Trophoblast cell (in vitro differentiated cells and primary cell): ENCODE data around the gene SELENOW.
A peak's percentile ranks its signal among the peaks of the same experiment; 100 is the strongest.

Source experiments
- DNase-seq, 2 donors: peaks; one replicate each; pipeline ENCODE4 v3.0.0-alpha.2; 2016
- H2AFZ ChIP-seq: 2 replicates; pipeline ENCODE4 v1.6.1; 2013; ENCODE audit warnings: low read length, moderate library complexity, mild to moderate bottlenecking; ENCODE audit not compliant: insufficient read depth, poor library complexity
- H2AK5ac ChIP-seq: 2 replicates; pipeline ENCODE4 v1.6.1; 2013; ENCODE audit warnings: mild to moderate bottlenecking, low read length
- H2BK120ac ChIP-seq: 2 replicates; pipeline ENCODE4 v1.6.1; 2013; ENCODE audit warnings: low read length, mild to moderate bottlenecking, moderate library complexity; ENCODE audit not compliant: insufficient read depth, poor library complexity
- H2BK12ac ChIP-seq: 2 replicates; pipeline ENCODE4 v1.6.1; 2013; ENCODE audit warnings: mild to moderate bottlenecking, low read length, moderate library complexity
- H2BK5ac ChIP-seq: 2 replicates; pipeline ENCODE4 v1.6.1; 2013; ENCODE audit warnings: low read length, low read depth, moderate library complexity, mild to moderate bottlenecking; ENCODE audit not compliant: poor library complexity
- H3K14ac ChIP-seq: 2 replicates; pipeline ENCODE4 v1.6.1; 2013; ENCODE audit warnings: mild to moderate bottlenecking, low read length
- H3K18ac ChIP-seq: 2 replicates; pipeline ENCODE4 v1.6.1; 2013; ENCODE audit warnings: mild to moderate bottlenecking, low read length
- H3K23ac ChIP-seq: 2 replicates; pipeline ENCODE4 v1.6.1; 2013; ENCODE audit warnings: low read length
- H3K27ac ChIP-seq: 2 replicates; pipeline ENCODE4 v1.5.1; 2013; ENCODE audit warnings: low read depth, mild to moderate bottlenecking, inconsistent platforms, low read length, moderate library complexity
- H3K27me3 ChIP-seq: 2 replicates; pipeline ENCODE4 v1.6.1; 2013; ENCODE audit warnings: inconsistent platforms, mild to moderate bottlenecking, low read length, moderate library complexity; ENCODE audit not compliant: insufficient read depth
- H3K36me3 ChIP-seq, 2 experiments: 1 replicate in 1 of 2; 2 replicates in 1 of 2; pipeline ENCODE4 v1.6.1; 2013; ENCODE audit warnings: low read length in 2 of 2, mild to moderate bottlenecking in 2 of 2, moderate library complexity in 1 of 2; ENCODE audit not compliant: insufficient read depth in 2 of 2, control insufficient read depth in 1 of 2
- H3K4ac ChIP-seq: 2 replicates; pipeline ENCODE4 v1.6.1; 2013; ENCODE audit warnings: low read depth, mild to moderate bottlenecking, low read length, moderate library complexity
- H3K4me1 ChIP-seq, 2 experiments: 1 replicate in 1 of 2; 2 replicates in 1 of 2; pipeline ENCODE4 v1.6.1; 2013; ENCODE audit warnings: low read length in 2 of 2, mild to moderate bottlenecking in 2 of 2, moderate library complexity in 1 of 2; ENCODE audit not compliant: insufficient read depth in 2 of 2, control insufficient read depth in 1 of 2
- H3K4me2 ChIP-seq: 2 replicates; pipeline ENCODE4 v1.6.1; 2013; ENCODE audit warnings: inconsistent platforms, mild to moderate bottlenecking, low read length, moderate library complexity
- H3K4me3 ChIP-seq: 2 replicates; pipeline ENCODE4 v1.5.1; 2013; ENCODE audit warnings: mild to moderate bottlenecking, low read depth, low read length, inconsistent platforms
- H3K79me1 ChIP-seq: one replicate; pipeline ENCODE4 v1.6.1; 2013; ENCODE audit warnings: low read length
- H3K79me2 ChIP-seq: 2 replicates; pipeline ENCODE4 v1.6.1; 2013; ENCODE audit warnings: low read length, mild to moderate bottlenecking; ENCODE audit not compliant: control insufficient read depth, insufficient read depth, poor library complexity
- H3K9ac ChIP-seq: 2 replicates; pipeline ENCODE4 v1.6.1; 2013; ENCODE audit warnings: mild to moderate bottlenecking, low read length
- H3K9me3 ChIP-seq: 2 replicates; pipeline ENCODE4 v1.6.1; 2013; ENCODE audit warnings: low read depth, mild to moderate bottlenecking, control low read depth, inconsistent platforms, low read length; ENCODE audit not compliant: insufficient read depth
- H4K12ac ChIP-seq: 2 replicates; pipeline ENCODE4 v1.6.1; 2013; ENCODE audit warnings: low read depth, mild to moderate bottlenecking, low read length, moderate library complexity
- H4K8ac ChIP-seq: 2 replicates; pipeline ENCODE4 v1.6.1; 2013; ENCODE audit warnings: low read depth, mild to moderate bottlenecking, low read length, moderate library complexity
- H4K91ac ChIP-seq: one replicate; pipeline ENCODE4 v1.6.1; 2013; ENCODE audit warnings: low read depth, mild to moderate bottlenecking, low read length, moderate library complexity
- WGBS: extraction: QIAGEN DNeasy Blood & Tissue Kit; methylation state at CpG from one replicate; pipeline ENCODE4 v1.1.7; 2013; ENCODE audit warnings: missing lambda C conversion rate; ENCODE audit not compliant: insufficient read length, insufficient coverage; ENCODE audit errors: extremely low coverage; 5-methylcytosine and 5-hydroxymethylcytosine counted together

The SELENOW gene

GRCh38 chr19:47755762-47756626 is 22.5 kb upstream of the SELENOW start:
- H3K9me3 ChIP-seq, result peaks cover 4% of the 10 kb centered on the region
- no peak overlapping the region for H3K4me2 ChIP-seq
- no peak overlapping the region for H4K12ac ChIP-seq
- no peak overlapping the region for H4K91ac ChIP-seq
- no peak overlapping the region for H2AFZ ChIP-seq
- H3K79me2 ChIP-seq, result no peaks in the 10 kb centered on the region
- no peaks in the 10 kb centered on the region for H3K27me3 ChIP-seq
- no peaks in the 10 kb centered on the region for H3K79me1 ChIP-seq
- no peak overlapping the region for H3K23ac ChIP-seq
- WGBS, result no CpG with 5 or more reads among the region's 28 CpGs
- no peak overlapping the region for H4K8ac ChIP-seq
- no peak overlapping the region for H3K9ac ChIP-seq
- H3K27ac ChIP-seq, result no peak overlapping the region
- no peaks in the 10 kb centered on the region for H3K4me1 ChIP-seq
- H3K18ac ChIP-seq, result no peak overlapping the region
- no peak overlapping the region for H3K14ac ChIP-seq
- no peak overlapping the region for H2BK5ac ChIP-seq
- no peak overlapping the region for H2BK12ac ChIP-seq
- H3K4me3 ChIP-seq, result no peak overlapping the region
- H3K4ac ChIP-seq, result no peak overlapping the region
- H2BK120ac ChIP-seq, result no peak overlapping the region
- H3K36me3 ChIP-seq, result peaks cover 67 to 78% of the 10 kb centered on the region in 2 experiments
- no peak overlapping the region for H2AK5ac ChIP-seq
- no peak for DNase-seq

GRCh38 chr19:47756627-47756929 is 21.9 kb upstream of the SELENOW start:
- H3K23ac ChIP-seq, result no peak overlapping the region
- no peak overlapping the region for H4K91ac ChIP-seq
- no peak overlapping the region for H4K12ac ChIP-seq
- no peaks in the 10 kb centered on the region for H3K27me3 ChIP-seq
- H2BK5ac ChIP-seq, result no peak overlapping the region
- peaks cover 4% of the 10 kb centered on the region for H3K9me3 ChIP-seq
- no peak overlapping the region for H3K4me3 ChIP-seq
- H3K79me2 ChIP-seq, result no peaks in the 10 kb centered on the region
- no peak overlapping the region for H3K14ac ChIP-seq
- H2BK12ac ChIP-seq, result no peak overlapping the region
- H3K79me1 ChIP-seq, result no peaks in the 10 kb centered on the region
- no peak overlapping the region for H2BK120ac ChIP-seq
- H3K4me1 ChIP-seq, result no peaks in the 10 kb centered on the region
- H3K18ac ChIP-seq, result no peak overlapping the region
- no peak overlapping the region for H4K8ac ChIP-seq
- H3K27ac ChIP-seq, result no peak overlapping the region
- no peak overlapping the region for H3K4ac ChIP-seq
- peaks cover 61 to 72% of the 10 kb centered on the region in 2 experiments for H3K36me3 ChIP-seq
- no peak for DNase-seq
- H3K4me2 ChIP-seq, result no peak overlapping the region
- H2AFZ ChIP-seq, result no peak overlapping the region
- no peak overlapping the region for H2AK5ac ChIP-seq
- H3K9ac ChIP-seq, result no peak overlapping the region
- WGBS, result no CpG with 5 or more reads among the region's 12 CpGs

- H2BK5ac ChIP-seq, result no peak overlapping the region
- H3K23ac ChIP-seq, result no peak overlapping the region
- DNase-seq, result no peak
- H3K4me3 ChIP-seq, result no peak overlapping the region
- no peaks in the 10 kb centered on the region for H3K79me2 ChIP-seq
- H3K27me3 ChIP-seq, result no peaks in the 10 kb centered on the region
- peaks cover 58 to 69% of the 10 kb centered on the region in 2 experiments for H3K36me3 ChIP-seq
- no peaks in the 10 kb centered on the region for H3K4me1 ChIP-seq
- H2BK12ac ChIP-seq, result no peak overlapping the region
- peaks cover 4% of the 10 kb centered on the region for H3K9me3 ChIP-seq
- peak overlapping the region; percentile 5 for H4K12ac ChIP-seq
- no peak overlapping the region for H3K27ac ChIP-seq
- H3K14ac ChIP-seq, result no peak overlapping the region
- no peak overlapping the region for H3K4me2 ChIP-seq
- no peak overlapping the region for H3K18ac ChIP-seq
- H4K91ac ChIP-seq, result no peak overlapping the region
- no peaks in the 10 kb centered on the region for H3K79me1 ChIP-seq
- H2BK120ac ChIP-seq, result no peak overlapping the region
- H4K8ac ChIP-seq, result no peak overlapping the region
- H2AK5ac ChIP-seq, result no peak overlapping the region
- H3K4ac ChIP-seq, result no peak overlapping the region
- no peak overlapping the region for H3K9ac ChIP-seq
- H2AFZ ChIP-seq, result no peak overlapping the region
- WGBS, result no CpG with 5 or more reads among the region's 22 CpGs
Measured at GRCh38 chr19:47756953-47757608, 21.4 kb upstream of the SELENOW start.

GRCh38 chr19:47757617-47758442 is 20.7 kb upstream of the SELENOW start:
- no peak overlapping the region for H2BK120ac ChIP-seq
- H4K91ac ChIP-seq, result no peak overlapping the region

More at GRCh38 chr19:47757617-47758442, 20.7 kb upstream of the SELENOW start:
- Histone ChIP-seq H3K27me3 (no peaks in the 10 kb centered on the region), H4K12ac (no peak overlapping the region), H3K4me3 (no peak overlapping the region), H3K14ac (no peak overlapping the region), H3K4me2 (no peak overlapping the region), H3K18ac (no peak overlapping the region), H2AFZ (no peak overlapping the region), H3K27ac (no peak overlapping the region), H3K79me1 (no peaks in the 10 kb centered on the region), H2BK12ac (no peak overlapping the region), H3K23ac (no peak overlapping the region), H2BK5ac (no peak overlapping the region), H3K9ac (no peak overlapping the region), H3K79me2 (no peaks in the 10 kb centered on the region), H3K4me1 (no peaks in the 10 kb centered on the region), H3K36me3 (peaks cover 51 to 62% of the 10 kb centered on the region in 2 experiments), H4K8ac (no peak overlapping the region), H3K4ac (no peak overlapping the region), H3K9me3 (peaks cover 4% of the 10 kb centered on the region), H2AK5ac (no peak overlapping the region)
- no peak for DNase-seq
- no CpG with 5 or more reads among the region's 14 CpGs for WGBS
